ENCODE data around the gene VSIG10. TPM values are rescaled to one million over a fixed set of nuclear protein-coding genes. Genes with fewer than 3 reads are reported as not detected.

Gene VSIG10
- total and polyA plus RNA-seq, 2 of the 13 experiments (the other 11 are each of a cell fraction or from before 2014, with no cell fraction given): 25.6 to 42.5 TPM

DNA sequence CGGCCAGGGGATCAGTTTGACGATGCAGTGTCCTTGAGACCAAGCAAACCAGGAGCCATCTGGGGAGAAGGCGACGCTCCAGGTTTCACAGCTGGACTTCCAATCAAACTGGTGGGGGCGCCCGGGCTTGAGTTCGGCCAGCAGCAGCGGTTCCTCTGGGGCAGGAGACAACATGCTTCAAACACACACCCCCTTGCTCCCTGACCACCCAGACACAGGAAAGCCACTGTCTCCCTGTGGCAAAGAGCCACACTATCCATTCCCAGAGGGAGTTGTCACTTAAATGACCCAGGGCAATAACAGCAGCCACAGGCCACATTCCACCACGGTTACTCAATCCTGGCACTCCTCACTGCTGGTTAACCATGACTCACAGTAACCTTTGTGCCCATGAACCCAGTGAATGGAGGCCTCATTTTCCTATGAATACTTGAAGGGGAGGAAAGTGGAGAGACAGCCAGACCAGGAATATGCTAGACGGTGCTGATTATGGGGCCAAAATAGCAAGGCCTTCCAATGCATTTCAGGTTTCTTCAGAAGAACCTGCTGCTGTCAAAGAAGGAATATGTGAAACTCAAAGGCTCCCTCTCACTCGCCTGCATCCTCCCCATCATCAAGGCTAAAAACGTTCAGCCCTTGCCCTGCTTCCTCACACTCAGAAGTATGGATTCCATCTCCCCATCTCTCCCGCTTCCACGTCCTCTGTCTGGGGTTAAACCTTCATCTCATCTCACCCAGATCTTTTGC is 51.3 kb downstream of the VSIG10 start (continued):
- TF ChIP-seq, protein P1, sequence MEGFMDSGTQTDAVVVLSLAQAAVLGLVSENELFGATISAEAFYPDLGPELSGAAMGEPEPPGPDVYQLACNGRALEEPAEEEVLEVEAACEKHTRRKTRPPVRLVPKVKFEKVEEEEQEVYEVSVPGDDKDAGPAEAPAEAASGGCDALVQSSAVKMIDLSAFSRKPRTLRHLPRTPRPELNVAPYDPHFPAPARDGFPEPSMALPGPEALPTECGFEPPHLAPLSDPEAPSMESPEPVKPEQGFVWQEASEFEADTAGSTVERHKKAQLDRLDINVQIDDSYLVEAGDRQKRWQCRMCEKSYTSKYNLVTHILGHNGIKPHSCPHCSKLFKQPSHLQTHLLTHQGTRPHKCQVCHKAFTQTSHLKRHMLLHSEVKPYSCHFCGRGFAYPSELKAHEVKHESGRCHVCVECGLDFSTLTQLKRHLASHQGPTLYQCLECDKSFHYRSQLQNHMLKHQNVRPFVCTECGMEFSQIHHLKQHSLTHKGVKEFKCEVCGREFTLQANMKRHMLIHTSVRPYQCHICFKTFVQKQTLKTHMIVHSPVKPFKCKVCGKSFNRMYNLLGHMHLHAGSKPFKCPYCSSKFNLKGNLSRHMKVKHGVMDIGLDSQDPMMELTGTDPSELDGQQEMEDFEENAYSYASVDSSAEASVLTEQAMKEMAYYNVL (CRISPR knock-in tag; IDR thresholded peaks at IDR 0.05; ENCODE audit: borderline replicate concordance): peak; percentile 72; the same call in 1 of the 2 replicates
- TF ChIP-seq SKI (IDR thresholded peaks at IDR 0.05; ENCODE audit: partially characterized antibody) (peak; percentile 98), SP140L (CRISPR knock-in tag; IDR thresholded peaks at IDR 0.05; ENCODE audit: borderline replicate concordance) (no peak), GTF2F1 (IDR thresholded peaks at IDR 0.05; ENCODE audit: low read length) (no peak), SETDB1 (CRISPR knock-in tag; IDR thresholded peaks at IDR 0.05; ENCODE audit: borderline replicate concordance) (no peak), HNRNPUL1 (IDR thresholded peaks at IDR 0.05; ENCODE audit: low read depth, low read length) (no peak), FOXP1 (IDR thresholded peaks at IDR 0.05) (0 out of 2 replicates have a peak, but pooled peaks have one; percentile 34), FOXP1 (CRISPR knock-in tag; IDR thresholded peaks at IDR 0.05) (peak; percentile 83), SP4 (CRISPR knock-in tag; IDR thresholded peaks at IDR 0.05) (peak; percentile 39; the same call in 1 of the 2 replicates), NFIC (IDR thresholded peaks at IDR 0.05; ENCODE audit: low read length) (0 out of 2 replicates have a peak, but pooled peaks have one; percentile 61)
- TF ChIP-seq, protein P2, sequence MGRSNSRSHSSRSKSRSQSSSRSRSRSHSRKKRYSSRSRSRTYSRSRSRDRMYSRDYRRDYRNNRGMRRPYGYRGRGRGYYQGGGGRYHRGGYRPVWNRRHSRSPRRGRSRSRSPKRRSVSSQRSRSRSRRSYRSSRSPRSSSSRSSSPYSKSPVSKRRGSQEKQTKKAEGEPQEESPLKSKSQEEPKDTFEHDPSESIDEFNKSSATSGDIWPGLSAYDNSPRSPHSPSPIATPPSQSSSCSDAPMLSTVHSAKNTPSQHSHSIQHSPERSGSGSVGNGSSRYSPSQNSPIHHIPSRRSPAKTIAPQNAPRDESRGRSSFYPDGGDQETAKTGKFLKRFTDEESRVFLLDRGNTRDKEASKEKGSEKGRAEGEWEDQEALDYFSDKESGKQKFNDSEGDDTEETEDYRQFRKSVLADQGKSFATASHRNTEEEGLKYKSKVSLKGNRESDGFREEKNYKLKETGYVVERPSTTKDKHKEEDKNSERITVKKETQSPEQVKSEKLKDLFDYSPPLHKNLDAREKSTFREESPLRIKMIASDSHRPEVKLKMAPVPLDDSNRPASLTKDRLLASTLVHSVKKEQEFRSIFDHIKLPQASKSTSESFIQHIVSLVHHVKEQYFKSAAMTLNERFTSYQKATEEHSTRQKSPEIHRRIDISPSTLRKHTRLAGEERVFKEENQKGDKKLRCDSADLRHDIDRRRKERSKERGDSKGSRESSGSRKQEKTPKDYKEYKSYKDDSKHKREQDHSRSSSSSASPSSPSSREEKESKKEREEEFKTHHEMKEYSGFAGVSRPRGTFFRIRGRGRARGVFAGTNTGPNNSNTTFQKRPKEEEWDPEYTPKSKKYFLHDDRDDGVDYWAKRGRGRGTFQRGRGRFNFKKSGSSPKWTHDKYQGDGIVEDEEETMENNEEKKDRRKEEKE (IDR thresholded peaks at IDR 0.05): no peak
- TF ChIP-seq, protein P3, sequence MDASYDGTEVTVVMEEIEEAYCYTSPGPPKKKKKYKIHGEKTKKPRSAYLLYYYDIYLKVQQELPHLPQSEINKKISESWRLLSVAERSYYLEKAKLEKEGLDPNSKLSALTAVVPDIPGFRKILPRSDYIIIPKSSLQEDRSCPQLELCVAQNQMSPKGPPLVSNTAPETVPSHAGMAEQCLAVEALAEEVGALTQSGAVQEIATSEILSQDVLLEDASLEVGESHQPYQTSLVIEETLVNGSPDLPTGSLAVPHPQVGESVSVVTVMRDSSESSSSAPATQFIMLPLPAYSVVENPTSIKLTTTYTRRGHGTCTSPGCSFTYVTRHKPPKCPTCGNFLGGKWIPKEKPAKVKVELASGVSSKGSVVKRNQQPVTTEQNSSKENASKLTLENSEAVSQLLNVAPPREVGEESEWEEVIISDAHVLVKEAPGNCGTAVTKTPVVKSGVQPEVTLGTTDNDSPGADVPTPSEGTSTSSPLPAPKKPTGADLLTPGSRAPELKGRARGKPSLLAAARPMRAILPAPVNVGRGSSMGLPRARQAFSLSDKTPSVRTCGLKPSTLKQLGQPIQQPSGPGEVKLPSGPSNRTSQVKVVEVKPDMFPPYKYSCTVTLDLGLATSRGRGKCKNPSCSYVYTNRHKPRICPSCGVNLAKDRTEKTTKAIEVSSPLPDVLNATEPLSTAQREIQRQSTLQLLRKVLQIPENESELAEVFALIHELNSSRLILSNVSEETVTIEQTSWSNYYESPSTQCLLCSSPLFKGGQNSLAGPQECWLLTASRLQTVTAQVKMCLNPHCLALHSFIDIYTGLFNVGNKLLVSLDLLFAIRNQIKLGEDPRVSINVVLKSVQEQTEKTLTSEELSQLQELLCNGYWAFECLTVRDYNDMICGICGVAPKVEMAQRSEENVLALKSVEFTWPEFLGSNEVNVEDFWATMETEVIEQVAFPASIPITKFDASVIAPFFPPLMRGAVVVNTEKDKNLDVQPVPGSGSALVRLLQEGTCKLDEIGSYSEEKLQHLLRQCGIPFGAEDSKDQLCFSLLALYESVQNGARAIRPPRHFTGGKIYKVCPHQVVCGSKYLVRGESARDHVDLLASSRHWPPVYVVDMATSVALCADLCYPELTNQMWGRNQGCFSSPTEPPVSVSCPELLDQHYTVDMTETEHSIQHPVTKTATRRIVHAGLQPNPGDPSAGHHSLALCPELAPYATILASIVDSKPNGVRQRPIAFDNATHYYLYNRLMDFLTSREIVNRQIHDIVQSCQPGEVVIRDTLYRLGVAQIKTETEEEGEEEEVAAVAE (CRISPR knock-in tag; IDR thresholded peaks at IDR 0.05; ENCODE audit: borderline replicate concordance): peak; percentile 85; the same call in 1 of the 2 replicates
- TF ChIP-seq, protein P4, sequence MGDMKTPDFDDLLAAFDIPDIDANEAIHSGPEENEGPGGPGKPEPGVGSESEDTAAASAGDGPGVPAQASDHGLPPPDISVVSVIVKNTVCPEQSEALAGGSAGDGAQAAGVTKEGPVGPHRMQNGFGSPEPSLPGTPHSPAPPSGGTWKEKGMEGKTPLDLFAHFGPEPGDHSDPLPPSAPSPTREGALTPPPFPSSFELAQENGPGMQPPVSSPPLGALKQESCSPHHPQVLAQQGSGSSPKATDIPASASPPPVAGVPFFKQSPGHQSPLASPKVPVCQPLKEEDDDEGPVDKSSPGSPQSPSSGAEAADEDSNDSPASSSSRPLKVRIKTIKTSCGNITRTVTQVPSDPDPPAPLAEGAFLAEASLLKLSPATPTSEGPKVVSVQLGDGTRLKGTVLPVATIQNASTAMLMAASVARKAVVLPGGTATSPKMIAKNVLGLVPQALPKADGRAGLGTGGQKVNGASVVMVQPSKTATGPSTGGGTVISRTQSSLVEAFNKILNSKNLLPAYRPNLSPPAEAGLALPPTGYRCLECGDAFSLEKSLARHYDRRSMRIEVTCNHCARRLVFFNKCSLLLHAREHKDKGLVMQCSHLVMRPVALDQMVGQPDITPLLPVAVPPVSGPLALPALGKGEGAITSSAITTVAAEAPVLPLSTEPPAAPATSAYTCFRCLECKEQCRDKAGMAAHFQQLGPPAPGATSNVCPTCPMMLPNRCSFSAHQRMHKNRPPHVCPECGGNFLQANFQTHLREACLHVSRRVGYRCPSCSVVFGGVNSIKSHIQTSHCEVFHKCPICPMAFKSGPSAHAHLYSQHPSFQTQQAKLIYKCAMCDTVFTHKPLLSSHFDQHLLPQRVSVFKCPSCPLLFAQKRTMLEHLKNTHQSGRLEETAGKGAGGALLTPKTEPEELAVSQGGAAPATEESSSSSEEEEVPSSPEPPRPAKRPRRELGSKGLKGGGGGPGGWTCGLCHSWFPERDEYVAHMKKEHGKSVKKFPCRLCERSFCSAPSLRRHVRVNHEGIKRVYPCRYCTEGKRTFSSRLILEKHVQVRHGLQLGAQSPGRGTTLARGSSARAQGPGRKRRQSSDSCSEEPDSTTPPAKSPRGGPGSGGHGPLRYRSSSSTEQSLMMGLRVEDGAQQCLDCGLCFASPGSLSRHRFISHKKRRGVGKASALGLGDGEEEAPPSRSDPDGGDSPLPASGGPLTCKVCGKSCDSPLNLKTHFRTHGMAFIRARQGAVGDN (CRISPR knock-in tag; IDR thresholded peaks at IDR 0.05): peak; percentile 90
